ENCODE data around the gene OPA3. TPM values are rescaled to one million over a fixed set of nuclear protein-coding genes. Genes with fewer than 3 reads are reported as not detected.

Gene OPA3
- total RNA-seq, 1 experiment from 2014 or later, result 17.1 TPM

GRCh38 chr19:45575216-45575615 is 9.4 kb downstream of the OPA3 start:
- Mint-ChIP-seq H3K27me3 (ENCODE audit: unreplicated experiment) (no peaks in the 10 kb centered on the region), H3K4me1 (ENCODE audit: low read depth, unreplicated experiment) (peaks cover 33% of the 10 kb centered on the region)

GRCh38 chr19:45574526-45574925 is 10.1 kb downstream of the OPA3 start:
- Mint-ChIP-seq H3K4me3 (ENCODE audit: low read depth, unreplicated experiment) (no peak overlapping the region), H3K4me1 (ENCODE audit: low read depth, unreplicated experiment) (peaks cover 39% of the 10 kb centered on the region), H3K9me3 (ENCODE audit: low read depth, unreplicated experiment) (no peaks in the 10 kb centered on the region), H3K36me3 (ENCODE audit: insufficient read depth, unreplicated experiment) (peaks cover 20% of the 10 kb centered on the region), H3K27me3 (ENCODE audit: unreplicated experiment) (no peaks in the 10 kb centered on the region), H3K27ac (ENCODE audit: unreplicated experiment) (no peak overlapping the region)
- DNase-seq, result no peak
- no peak for TF ChIP-seq CTCF (IDR thresholded peaks at IDR 0.05; ENCODE audit: unreplicated experiment)
- intact Hi-C loops (cut with micrococcal nuclease; ENCODE audit: unreplicated experiment), result no loop called here
- BruUV-seq (replicated peaks), result no TSS peak
- CTCF ChIA-PET, result no interaction called here

More at GRCh38 chr19:45575216-45575615, 9.4 kb downstream of the OPA3 start:
- no peak for TF ChIP-seq CTCF (IDR thresholded peaks at IDR 0.05; ENCODE audit: unreplicated experiment)
- DNase-seq, result no peak
- H3K36me3 Mint-ChIP-seq (ENCODE audit: insufficient read depth, unreplicated experiment), result peaks cover 17% of the 10 kb centered on the region
- no peak overlapping the region for H3K4me3 Mint-ChIP-seq (ENCODE audit: low read depth, unreplicated experiment)
- H3K27ac Mint-ChIP-seq (ENCODE audit: unreplicated experiment), result no peak overlapping the region
- CTCF ChIA-PET, result no interaction called here
- no peaks in the 10 kb centered on the region for H3K9me3 Mint-ChIP-seq (ENCODE audit: low read depth, unreplicated experiment)
- BruUV-seq (replicated peaks), result no TSS peak
- intact Hi-C loops (cut with micrococcal nuclease; ENCODE audit: unreplicated experiment), result no loop called here

GRCh38 chr19:45571457-45572220 is 13.0 kb downstream of the OPA3 start:
- intact Hi-C loops (cut with micrococcal nuclease; ENCODE audit: unreplicated experiment), result no loop called here
- H3K27ac Mint-ChIP-seq (ENCODE audit: unreplicated experiment), result no peak overlapping the region
- no peak for TF ChIP-seq CTCF (IDR thresholded peaks at IDR 0.05; ENCODE audit: unreplicated experiment)
- peaks cover 36% of the 10 kb centered on the region for H3K4me1 Mint-ChIP-seq (ENCODE audit: low read depth, unreplicated experiment)
- no peaks in the 10 kb centered on the region for H3K27me3 Mint-ChIP-seq (ENCODE audit: unreplicated experiment)
- no peak overlapping the region for H3K4me3 Mint-ChIP-seq (ENCODE audit: low read depth, unreplicated experiment)
- DNase-seq, result no peak
- H3K9me3 Mint-ChIP-seq (ENCODE audit: low read depth, unreplicated experiment), result no peaks in the 10 kb centered on the region
- CTCF ChIA-PET, result no interaction called here
- BruUV-seq (replicated peaks), result no TSS peak
- H3K36me3 Mint-ChIP-seq (ENCODE audit: insufficient read depth, unreplicated experiment), result peaks cover 25% of the 10 kb centered on the region

GRCh38 chr19:45569619-45570421 is 14.8 kb downstream of the OPA3 start:
- DNase-seq, result peak; percentile 80
- H3K36me3 Mint-ChIP-seq (ENCODE audit: insufficient read depth, unreplicated experiment), result peaks cover 23% of the 10 kb centered on the region
- H3K4me1 Mint-ChIP-seq (ENCODE audit: low read depth, unreplicated experiment), result peaks cover 31% of the 10 kb centered on the region
- no peaks in the 10 kb centered on the region for H3K9me3 Mint-ChIP-seq (ENCODE audit: low read depth, unreplicated experiment)
- H3K4me3 Mint-ChIP-seq (ENCODE audit: low read depth, unreplicated experiment), result peak overlapping the region; percentile 13
- intact Hi-C loops (cut with micrococcal nuclease; ENCODE audit: unreplicated experiment), result loop anchor here (1.0 kb wide), 1 partner anchor 47 kb away; no protein-coding TSS in a partner anchor
- peak overlapping the region; percentile 32 for H3K27ac Mint-ChIP-seq (ENCODE audit: unreplicated experiment)
- peak; percentile 83 for TF ChIP-seq CTCF (IDR thresholded peaks at IDR 0.05; ENCODE audit: unreplicated experiment)
- CTCF ChIA-PET, result no interaction called here
- BruUV-seq (replicated peaks), result no TSS peak
- H3K27me3 Mint-ChIP-seq (ENCODE audit: unreplicated experiment), result no peaks in the 10 kb centered on the region
